SK-N-SH (cell line): ENCODE measurements around the gene SPIN3. TPM values are rescaled to one million over a fixed set of nuclear protein-coding genes. Genes with fewer than 3 reads are reported as not detected.
A peak's percentile ranks its signal among the peaks of the same experiment; 100 is the strongest.
"Not testable (repeated sequence)": the region's sequence is repeated elsewhere in the genome, so short reads cannot be mapped to it uniquely, and the experiment has no call there.

Experiments used
- CTCF ChIA-PET: fragments of 300-600, 350-600 bp; formaldehyde crosslinking; extraction: SDS; loops from one replicate; lab custom pipeline; 2021; lab: Yijun Ruan, JAX
- POLR2A ChIA-PET: fragments of 350-600 bp; sonication (Branson Sonifier 250); formaldehyde crosslinking; extraction: SDS; loops from one replicate; lab custom pipeline; 2020; ENCODE audit warnings: antibody characterized with exemption, inconsistent platforms; lab: Yijun Ruan, JAX
- DNase-seq: peaks from one replicate; pipeline ENCODE4 v3.0.0; 2012
- H2AFZ ChIP-seq: fragments of 200-600 bp; sonication (generic); 2 replicates; pipeline ENCODE4 v1.8.1; 2016; ENCODE audit warnings: antibody characterized with exemption, mild to moderate bottlenecking, low read depth
- H3F3A ChIP-seq: fragments of 200-600 bp; sonication (generic); replicated peaks from 2 replicates; pipeline ENCODE3; 2016; ENCODE audit warnings: antibody characterized with exemption, mild to moderate bottlenecking; ENCODE audit not compliant: insufficient read depth
- H3K27ac ChIP-seq, 2 experiments: fragments of 200-500 bp in 1 of 2; fragments of 200-600 bp in 1 of 2; sonication (Bioruptor generic) in 1 of 2; sonication (generic), shearing (Covaris generic) in 1 of 2; 2 replicates each; pipeline versions ENCODE4 v1.5.1 to v1.6.1; 2014 to 2016; ENCODE audit warnings: low read depth in 2 of 2, inconsistent platforms in 1 of 2, low read length in 1 of 2, mild to moderate bottlenecking in 1 of 2, mixed read lengths in 1 of 2
- H3K27me3 ChIP-seq: fragments of 200-600 bp; sonication (generic), shearing (Covaris generic); 2 replicates; pipeline ENCODE4 v1.6.1; 2016; ENCODE audit warnings: mixed run types; ENCODE audit not compliant: insufficient read depth
- H3K36me3 ChIP-seq, 2 experiments: fragments of 200-500 bp in 1 of 2; fragments of 200-600 bp in 1 of 2; sonication (Bioruptor generic) in 1 of 2; sonication (generic) in 1 of 2; replicated peaks in 1 of 2; 2 replicates each; pipeline versions ENCODE3 to v1.5.1; 2014 to 2016; ENCODE audit warnings: low read length in 1 of 2, mild to moderate bottlenecking in 1 of 2; ENCODE audit not compliant: insufficient read depth in 2 of 2, control insufficient read depth in 1 of 2
- H3K4me1 ChIP-seq, 2 experiments: fragments of 200-500 bp in 1 of 2; fragments of 200-600 bp in 1 of 2; sonication (Bioruptor generic) in 1 of 2; sonication (generic), shearing (Covaris generic) in 1 of 2; 2 replicates each; pipeline versions ENCODE4 v1.5.1 to v1.6.1; 2014 to 2016; ENCODE audit warnings: low read depth in 1 of 2, low read length in 1 of 2, mixed run types in 1 of 2; ENCODE audit not compliant: insufficient read depth in 2 of 2, control insufficient read depth in 1 of 2
- H3K4me2 ChIP-seq: fragments of 200-600 bp; sonication (generic), shearing (Covaris generic); 2 replicates; pipeline ENCODE4 v1.6.1; 2017; ENCODE audit warnings: mixed run types
- H3K4me3 ChIP-seq, 2 experiments: fragments of 200-500 bp in 1 of 2; fragments of 200-600 bp in 1 of 2; sonication (Bioruptor generic) in 1 of 2; sonication (generic), shearing (Covaris generic) in 1 of 2; 2 replicates each; pipeline versions ENCODE4 v1.5.1 to v1.8.1; 2014 to 2016; ENCODE audit warnings: low read depth in 2 of 2, inconsistent platforms in 1 of 2, low read length in 1 of 2, mild to moderate bottlenecking in 1 of 2, mixed read lengths in 1 of 2, moderate library complexity in 1 of 2
- H3K79me2 ChIP-seq: fragments of 200-600 bp; sonication (generic); 2 replicates; pipeline ENCODE4 v1.8.1; 2017; ENCODE audit warnings: mild to moderate bottlenecking; ENCODE audit not compliant: insufficient read depth
- H3K9ac ChIP-seq: fragments of 200-600 bp; sonication (generic); 2 replicates; pipeline ENCODE4 v1.6.1; 2017; ENCODE audit warnings: mixed run types
- H3K9me2 ChIP-seq: fragments of 200-600 bp; sonication (generic); 2 replicates; pipeline ENCODE4 v1.6.1; 2017; ENCODE audit warnings: mixed run types
- H3K9me3 ChIP-seq: fragments of 200-600 bp; sonication (generic); 2 replicates; pipeline ENCODE4 v1.6.1; 2017; ENCODE audit warnings: mixed run types, mild to moderate bottlenecking, moderate library complexity
- H4K20me1 ChIP-seq: fragments of 200-600 bp; sonication (generic); 2 replicates; pipeline ENCODE4 v1.6.1; 2017; ENCODE audit warnings: mild to moderate bottlenecking, mixed run types; ENCODE audit not compliant: insufficient read depth
- EP300 ChIP-seq, 2 experiments: IDR thresholded peaks; 2 replicates each; pipeline versions ENCODE4 v1.4.0 to v1.6.1; 2012; ENCODE audit warnings: borderline replicate concordance in 1 of 2, low read depth in 1 of 2, low read length in 1 of 2
- FOSL2 ChIP-seq: IDR thresholded peaks from 2 replicates; pipeline ENCODE4 v1.4.0; 2012; ENCODE audit warnings: low read depth, mild to moderate bottlenecking, moderate library complexity, borderline replicate concordance
- JUND ChIP-seq: IDR thresholded peaks from 2 replicates; pipeline ENCODE4 v1.4.0; 2012
- MAX ChIP-seq: IDR thresholded peaks from 2 replicates; pipeline ENCODE4 v1.4.0; 2012; ENCODE audit warnings: low read depth
- MEF2A ChIP-seq: IDR thresholded peaks from 2 replicates; pipeline ENCODE4 v1.4.0; 2012; ENCODE audit warnings: low read depth, borderline replicate concordance
- MXI1 ChIP-seq: IDR thresholded peaks from 2 replicates; pipeline ENCODE4 v1.6.1; 2012; ENCODE audit warnings: mild to moderate bottlenecking, low read depth, low read length, improper control_type of control experiment
- NFIC ChIP-seq: IDR thresholded peaks from 2 replicates; pipeline ENCODE4 v1.4.0; 2012; ENCODE audit warnings: borderline replicate concordance
- PBX3 ChIP-seq: IDR thresholded peaks from 2 replicates; pipeline ENCODE4; 2012
- POLR2AphosphoS5 ChIP-seq: IDR thresholded peaks from 2 replicates; pipeline ENCODE4 v1.6.1; 2012; ENCODE audit warnings: low read depth, low read length
- RCOR1 ChIP-seq: fragments of 150-350 bp; IDR thresholded peaks from 2 replicates; pipeline ENCODE4 v1.6.1; 2017; ENCODE audit warnings: antibody characterized with exemption, low read length
- TAF1 ChIP-seq: IDR thresholded peaks from 2 replicates; pipeline ENCODE4 v1.6.1; 2012; ENCODE audit warnings: low read depth, mild to moderate bottlenecking, low read length, moderate library complexity, borderline replicate concordance
- TCF12 ChIP-seq: IDR thresholded peaks from 2 replicates; pipeline ENCODE4 v1.4.0; 2012
- USF2 ChIP-seq: fragments of 150-350 bp; IDR thresholded peaks from 2 replicates; pipeline ENCODE4 v1.6.1; 2017; ENCODE audit warnings: antibody characterized with exemption, low read length, low read depth, borderline replicate concordance
- ZBTB33 ChIP-seq: IDR thresholded peaks from 2 replicates; pipeline ENCODE4 v1.4.0; 2012; ENCODE audit warnings: low read depth, borderline replicate concordance
- WGBS: methylation state at CpG from one replicate; pipeline ENCODE4 v1.1.6; 2017; ENCODE audit warnings: low lambda C conversion rate; 5-methylcytosine and 5-hydroxymethylcytosine counted together
- polyA plus RNA-seq, 3 experiments: library from polyadenylated mRNA; depleted of rRNA; stranded (reverse); fragments of >200 nt; gene quantifications; 2 replicates each; pipeline ENCODE4 v1.2.3, GENCODE V29; 2012

Gene SPIN3
- polyA plus RNA-seq, 1 of the 3 experiments (the other 2 are of a cell fraction), result 10.0 TPM

GRCh38 chrX:56946201-56946600, 49.1 kb downstream of the SPIN3 start:
- CTCF ChIA-PET, result interaction anchor here (1.2 kb wide), 1 partner anchor 14 kb away, joined by 3 read pairs; no protein-coding TSS in a partner anchor
- H3F3A ChIP-seq, H2AFZ ChIP-seq, H3K9me3 ChIP-seq, H3K4me3 ChIP-seq, H3K9ac ChIP-seq, H3K9me2 ChIP-seq, H3K4me1 ChIP-seq, POLR2A ChIA-PET, H3K36me3 ChIP-seq, H3K4me2 ChIP-seq, DNase-seq, H4K20me1 ChIP-seq, H3K79me2 ChIP-seq, H3K27ac ChIP-seq, H3K27me3 ChIP-seq: not testable (repeated sequence)
- WGBS, result 0% methylated on average over 2 of the region's 2 CpGs
- TF ChIP-seq TCF12 (peak; percentile 37; the same call in 1 of the 2 replicates), FOSL2 (peak; percentile 56; the same call in 1 of the 2 replicates), PBX3 (peak; percentile 33; the same call in 1 of the 2 replicates), NFIC (peak; percentile 91), JUND (peak; percentile 36; the same call in 1 of the 2 replicates)

- H3K27ac ChIP-seq, H3K9me3 ChIP-seq, H3K36me3 ChIP-seq, H3F3A ChIP-seq, H4K20me1 ChIP-seq, H3K4me1 ChIP-seq, POLR2A ChIA-PET, H3K9me2 ChIP-seq, H3K79me2 ChIP-seq, CTCF ChIA-PET, H3K4me3 ChIP-seq, DNase-seq, H3K27me3 ChIP-seq, H3K4me2 ChIP-seq, H2AFZ ChIP-seq, H3K9ac ChIP-seq: not testable (repeated sequence)
- WGBS, result 38% methylated on average over 4 of the region's 4 CpGs
Measured at GRCh38 chrX:56945226-56945625, 50.1 kb downstream of the SPIN3 start.

GRCh38 chrX:56943264-56943663, 52.1 kb downstream of the SPIN3 start:
- Histone ChIP-seq H2AFZ (no peak overlapping the region), H3K4me3 (no peak overlapping the region), H3K4me1 (no peaks in the 10 kb centered on the region), H3K27me3 (no peaks in the 10 kb centered on the region), H3K36me3 (no peaks in the 10 kb centered on the region), H3K4me2 (no peak overlapping the region), H3K9ac (no peak overlapping the region), H3K79me2 (no peaks in the 10 kb centered on the region), H3K9me3 (no peaks in the 10 kb centered on the region), H3F3A (no peaks in the 10 kb centered on the region), H4K20me1 (no peaks in the 10 kb centered on the region), H3K9me2 (no peaks in the 10 kb centered on the region), H3K27ac (no peak overlapping the region)
- TF ChIP-seq MEF2A (no peak), RCOR1 (no peak), FOSL2 (no peak), MAX (no peak), ZBTB33 (no peak), USF2 (no peak), TAF1 (no peak), POLR2AphosphoS5 (no peak), NFIC (no peak), MXI1 (no peak), EP300 (IDR thresholded peaks at IDR 0.05; ENCODE audit: borderline replicate concordance in 1 of 2, low read depth in 1 of 2, low read length in 1 of 2) (no peak)
- CTCF ChIA-PET, result interaction anchor here (0.7 kb wide), 1 partner anchor 11 kb away, joined by 3 read pairs; no protein-coding TSS in a partner anchor
- 11% methylated on average over 1 of the region's 3 CpGs for WGBS
- POLR2A ChIA-PET, result no interaction called here
- DNase-seq, result no peak
